Measurements from ENCODE around the gene KCNMA1. TPM values are rescaled to one million over a fixed set of nuclear protein-coding genes. Genes with fewer than 3 reads are reported as not detected.

KCNMA1 gene
- total RNA-seq, 1 donor from 2014 or later: 87.6 TPM

DNA sequence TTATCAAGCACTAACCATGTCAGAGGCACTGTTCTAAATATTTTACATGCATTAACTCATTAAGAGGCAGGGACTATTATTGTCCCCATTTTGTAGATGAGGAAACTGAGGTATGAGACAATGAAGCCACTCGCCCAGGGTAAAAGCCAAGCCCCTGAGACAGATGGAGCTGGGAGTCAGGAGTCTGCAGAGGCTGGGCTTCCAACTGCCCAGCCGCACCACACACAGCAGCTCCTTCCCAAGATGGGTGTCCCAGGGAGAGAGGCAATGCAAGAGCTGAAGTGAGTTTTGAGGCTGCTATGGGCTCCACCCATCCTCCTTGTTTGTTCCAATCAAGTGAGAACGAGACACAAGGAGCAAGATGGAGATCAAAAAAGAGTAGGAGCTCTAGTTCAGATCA, 244.2 kb downstream of the KCNMA1 start:
- TF ChIP-seq, protein P1, sequence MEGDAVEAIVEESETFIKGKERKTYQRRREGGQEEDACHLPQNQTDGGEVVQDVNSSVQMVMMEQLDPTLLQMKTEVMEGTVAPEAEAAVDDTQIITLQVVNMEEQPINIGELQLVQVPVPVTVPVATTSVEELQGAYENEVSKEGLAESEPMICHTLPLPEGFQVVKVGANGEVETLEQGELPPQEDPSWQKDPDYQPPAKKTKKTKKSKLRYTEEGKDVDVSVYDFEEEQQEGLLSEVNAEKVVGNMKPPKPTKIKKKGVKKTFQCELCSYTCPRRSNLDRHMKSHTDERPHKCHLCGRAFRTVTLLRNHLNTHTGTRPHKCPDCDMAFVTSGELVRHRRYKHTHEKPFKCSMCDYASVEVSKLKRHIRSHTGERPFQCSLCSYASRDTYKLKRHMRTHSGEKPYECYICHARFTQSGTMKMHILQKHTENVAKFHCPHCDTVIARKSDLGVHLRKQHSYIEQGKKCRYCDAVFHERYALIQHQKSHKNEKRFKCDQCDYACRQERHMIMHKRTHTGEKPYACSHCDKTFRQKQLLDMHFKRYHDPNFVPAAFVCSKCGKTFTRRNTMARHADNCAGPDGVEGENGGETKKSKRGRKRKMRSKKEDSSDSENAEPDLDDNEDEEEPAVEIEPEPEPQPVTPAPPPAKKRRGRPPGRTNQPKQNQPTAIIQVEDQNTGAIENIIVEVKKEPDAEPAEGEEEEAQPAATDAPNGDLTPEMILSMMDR (IDR thresholded peaks at IDR 0.05): no peak
- Mint-ChIP-seq H3K27ac (ENCODE audit: unreplicated experiment) (peak overlapping the region; percentile 97), H3K36me3 (ENCODE audit: low read depth) (peaks cover under 1% of the 10 kb centered on the region), H3K4me1 (ENCODE audit: low read depth) (peaks cover 73% of the 10 kb centered on the region), H3K4me3 (ENCODE audit: unreplicated experiment) (no peak overlapping the region), H3K27me3 (ENCODE audit: low read depth) (no peaks in the 10 kb centered on the region), H3K9me3 (ENCODE audit: low read depth) (no peaks in the 10 kb centered on the region)
- no peak for DNase-seq (ENCODE audit: low spot score)

DNA sequence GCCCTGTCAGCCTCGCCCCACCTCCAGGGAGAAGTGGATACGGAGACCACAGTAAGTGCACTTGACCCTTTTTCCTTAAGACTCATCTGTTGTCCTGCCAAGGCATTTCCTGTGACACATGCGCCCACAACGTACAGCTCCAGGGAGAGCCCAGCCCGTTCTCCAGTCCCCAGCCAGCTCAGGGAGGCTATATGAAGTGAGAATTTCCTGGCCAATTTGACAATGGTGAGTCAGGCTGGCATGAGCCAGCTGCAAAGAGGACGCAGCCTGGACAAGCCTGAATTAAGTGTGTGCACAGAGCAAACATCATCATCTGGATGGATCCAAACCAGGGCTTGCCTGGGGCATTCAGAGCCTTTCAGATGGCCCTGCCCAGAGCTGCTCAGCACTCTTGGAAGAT, 244.8 kb downstream of the KCNMA1 start:
- peaks cover 75% of the 10 kb centered on the region for H3K4me1 Mint-ChIP-seq (ENCODE audit: low read depth)
- H3K4me3 Mint-ChIP-seq (ENCODE audit: unreplicated experiment): no peak overlapping the region
- H3K27me3 Mint-ChIP-seq (ENCODE audit: low read depth): no peaks in the 10 kb centered on the region
- peak overlapping the region; percentile 97 for H3K27ac Mint-ChIP-seq (ENCODE audit: unreplicated experiment)
- DNase-seq (ENCODE audit: low spot score): no peak
- H3K36me3 Mint-ChIP-seq (ENCODE audit: low read depth): no peaks in the 10 kb centered on the region
- H3K9me3 Mint-ChIP-seq (ENCODE audit: low read depth): no peaks in the 10 kb centered on the region
- TF ChIP-seq, protein P1 (IDR thresholded peaks at IDR 0.05): no peak

DNA sequence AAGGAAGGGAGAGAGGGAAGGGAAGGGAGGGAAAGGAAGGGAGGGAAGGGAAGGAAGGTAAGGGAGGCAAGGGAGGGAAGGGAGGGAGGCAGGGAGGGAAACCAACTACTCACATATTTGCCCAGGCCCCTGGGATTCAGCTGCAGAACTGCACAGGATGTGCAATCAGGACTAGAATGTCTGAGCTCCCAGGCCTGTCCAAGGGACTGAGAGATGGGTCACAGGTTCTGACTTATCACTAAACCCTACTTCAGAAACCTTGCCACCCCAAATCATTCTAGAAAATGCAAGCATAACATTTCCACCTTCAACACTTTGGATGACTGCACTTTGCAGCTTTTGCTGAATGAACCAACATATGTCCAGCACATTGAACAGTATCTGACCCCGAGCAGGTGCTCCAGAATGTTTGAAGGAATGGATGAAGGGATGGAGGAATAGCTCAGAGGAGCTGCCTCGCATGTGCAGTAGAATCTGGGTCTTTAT, 245.3 kb downstream of the KCNMA1 start:
- TF ChIP-seq, protein P1 (IDR thresholded peaks at IDR 0.05): peak; percentile 3
- Mint-ChIP-seq H3K27ac (ENCODE audit: unreplicated experiment) (peak overlapping the region; percentile 97), H3K4me1 (ENCODE audit: low read depth) (peaks cover 81% of the 10 kb centered on the region), H3K9me3 (ENCODE audit: low read depth) (no peaks in the 10 kb centered on the region), H3K4me3 (ENCODE audit: unreplicated experiment) (no peak overlapping the region), H3K27me3 (ENCODE audit: low read depth) (no peaks in the 10 kb centered on the region), H3K36me3 (ENCODE audit: low read depth) (no peaks in the 10 kb centered on the region)
- DNase-seq (ENCODE audit: low spot score): no peak

DNA sequence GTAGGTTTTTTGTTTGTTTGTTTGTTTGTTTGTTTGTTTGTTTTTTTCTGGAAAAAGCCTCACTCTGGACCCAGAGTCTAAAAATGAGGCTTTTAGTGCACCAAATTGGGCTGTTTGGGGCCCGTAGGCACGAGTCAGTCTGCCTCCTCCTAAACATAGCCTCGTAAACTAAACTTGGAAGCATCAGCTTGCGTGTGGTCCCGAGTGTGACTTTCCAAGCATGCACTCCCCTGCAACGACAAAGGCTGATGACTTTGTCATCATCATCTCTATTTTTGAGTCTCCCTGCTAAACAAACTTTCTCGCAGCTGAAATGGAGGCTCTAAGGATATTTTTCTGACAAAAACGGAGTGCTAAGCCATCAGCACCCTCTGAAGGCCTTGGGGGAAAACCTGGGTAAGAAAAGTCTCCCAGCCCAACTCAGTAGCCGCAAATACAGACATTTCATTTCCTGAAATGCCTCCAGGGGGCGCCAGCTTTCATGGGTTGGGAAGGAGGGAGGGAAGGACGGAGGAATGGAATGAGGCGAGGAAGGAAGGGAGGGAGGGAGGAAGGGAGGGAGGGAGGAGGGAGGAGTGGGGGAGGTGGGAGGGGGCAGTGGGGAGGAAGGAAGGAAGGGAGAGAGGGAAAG, 245.9 kb downstream of the KCNMA1 start:
- Mint-ChIP-seq H3K27me3 (ENCODE audit: low read depth) (no peaks in the 10 kb centered on the region), H3K36me3 (ENCODE audit: low read depth) (no peaks in the 10 kb centered on the region), H3K4me1 (ENCODE audit: low read depth) (peaks cover 83% of the 10 kb centered on the region), H3K9me3 (ENCODE audit: low read depth) (no peaks in the 10 kb centered on the region), H3K4me3 (ENCODE audit: unreplicated experiment) (peak overlapping the region; percentile 6), H3K27ac (ENCODE audit: unreplicated experiment) (peak overlapping the region; percentile 97)
- TF ChIP-seq, protein P1 (IDR thresholded peaks at IDR 0.05): peak; percentile 82
- no peak for DNase-seq (ENCODE audit: low spot score)

DNA sequence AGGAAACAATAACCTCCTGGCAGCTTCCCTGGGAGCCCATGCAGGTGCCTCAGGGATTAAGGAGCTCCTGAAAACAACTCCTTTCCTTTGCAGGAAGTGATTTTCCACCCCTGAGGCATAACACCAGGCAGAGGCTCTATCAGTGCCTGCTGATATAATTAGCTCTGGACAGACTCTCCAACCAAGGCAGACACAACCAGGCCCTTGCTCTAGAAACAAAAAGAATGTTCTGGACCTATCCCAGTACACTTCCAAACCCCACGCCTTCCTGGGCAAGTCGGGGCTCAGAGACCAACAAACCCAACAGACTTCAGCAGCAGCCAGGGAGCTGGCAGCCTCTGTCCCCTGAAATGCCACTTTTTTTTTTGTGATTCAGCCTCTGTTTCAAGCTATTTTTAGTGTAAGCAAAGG, 247.1 kb downstream of the KCNMA1 start:
- H3K27ac Mint-ChIP-seq (ENCODE audit: unreplicated experiment): peak overlapping the region; percentile 97
- no peak overlapping the region for H3K4me3 Mint-ChIP-seq (ENCODE audit: unreplicated experiment)
- TF ChIP-seq, protein P1 (IDR thresholded peaks at IDR 0.05): no peak
- H3K4me1 Mint-ChIP-seq (ENCODE audit: low read depth): peaks cover 84% of the 10 kb centered on the region
- H3K9me3 Mint-ChIP-seq (ENCODE audit: low read depth): no peaks in the 10 kb centered on the region
- DNase-seq (ENCODE audit: low spot score): no peak
- H3K27me3 Mint-ChIP-seq (ENCODE audit: low read depth): no peaks in the 10 kb centered on the region
- no peaks in the 10 kb centered on the region for H3K36me3 Mint-ChIP-seq (ENCODE audit: low read depth)

Measured in chondrocyte (in vitro differentiated cells).